HFF-Myc (cell line): ENCODE data around the gene TOX2.

Experiments used
- DNase-seq: peaks from one replicate; pipeline ENCODE4 v3.0.0-alpha.2; 2011; ENCODE audit warnings: low read depth; ENCODE audit errors: extremely low read depth
- H3K4me3 ChIP-seq: replicated peaks from 2 replicates; pipeline ENCODE4 v1.5.1; 2011; ENCODE audit warnings: low read depth, mild to moderate bottlenecking, control low read depth, low read length
- TF ChIP-seq, protein P1 (sequence below): IDR thresholded peaks from 2 replicates; pipeline ENCODE4 v1.5.1; 2012; ENCODE audit warnings: mild to moderate bottlenecking, low read depth, low read length, control low read depth; ENCODE audit errors: missing control alignments

TOX2 gene

GRCh38 chr20:44024820-44025580, 110.3 kb downstream of the TOX2 start:
- DNase-seq, result no peak

GRCh38 chr20:44025756-44026155, 111.1 kb downstream of the TOX2 start:
- DNase-seq, result no peak
- TF ChIP-seq, protein P1, sequence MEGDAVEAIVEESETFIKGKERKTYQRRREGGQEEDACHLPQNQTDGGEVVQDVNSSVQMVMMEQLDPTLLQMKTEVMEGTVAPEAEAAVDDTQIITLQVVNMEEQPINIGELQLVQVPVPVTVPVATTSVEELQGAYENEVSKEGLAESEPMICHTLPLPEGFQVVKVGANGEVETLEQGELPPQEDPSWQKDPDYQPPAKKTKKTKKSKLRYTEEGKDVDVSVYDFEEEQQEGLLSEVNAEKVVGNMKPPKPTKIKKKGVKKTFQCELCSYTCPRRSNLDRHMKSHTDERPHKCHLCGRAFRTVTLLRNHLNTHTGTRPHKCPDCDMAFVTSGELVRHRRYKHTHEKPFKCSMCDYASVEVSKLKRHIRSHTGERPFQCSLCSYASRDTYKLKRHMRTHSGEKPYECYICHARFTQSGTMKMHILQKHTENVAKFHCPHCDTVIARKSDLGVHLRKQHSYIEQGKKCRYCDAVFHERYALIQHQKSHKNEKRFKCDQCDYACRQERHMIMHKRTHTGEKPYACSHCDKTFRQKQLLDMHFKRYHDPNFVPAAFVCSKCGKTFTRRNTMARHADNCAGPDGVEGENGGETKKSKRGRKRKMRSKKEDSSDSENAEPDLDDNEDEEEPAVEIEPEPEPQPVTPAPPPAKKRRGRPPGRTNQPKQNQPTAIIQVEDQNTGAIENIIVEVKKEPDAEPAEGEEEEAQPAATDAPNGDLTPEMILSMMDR, result no peak
- no peak overlapping the region for H3K4me3 ChIP-seq

More at GRCh38 chr20:44024820-44025580, 110.3 kb downstream of the TOX2 start:
- TF ChIP-seq, protein P1, result no peak
- H3K4me3 ChIP-seq, result no peak overlapping the region

DNA sequence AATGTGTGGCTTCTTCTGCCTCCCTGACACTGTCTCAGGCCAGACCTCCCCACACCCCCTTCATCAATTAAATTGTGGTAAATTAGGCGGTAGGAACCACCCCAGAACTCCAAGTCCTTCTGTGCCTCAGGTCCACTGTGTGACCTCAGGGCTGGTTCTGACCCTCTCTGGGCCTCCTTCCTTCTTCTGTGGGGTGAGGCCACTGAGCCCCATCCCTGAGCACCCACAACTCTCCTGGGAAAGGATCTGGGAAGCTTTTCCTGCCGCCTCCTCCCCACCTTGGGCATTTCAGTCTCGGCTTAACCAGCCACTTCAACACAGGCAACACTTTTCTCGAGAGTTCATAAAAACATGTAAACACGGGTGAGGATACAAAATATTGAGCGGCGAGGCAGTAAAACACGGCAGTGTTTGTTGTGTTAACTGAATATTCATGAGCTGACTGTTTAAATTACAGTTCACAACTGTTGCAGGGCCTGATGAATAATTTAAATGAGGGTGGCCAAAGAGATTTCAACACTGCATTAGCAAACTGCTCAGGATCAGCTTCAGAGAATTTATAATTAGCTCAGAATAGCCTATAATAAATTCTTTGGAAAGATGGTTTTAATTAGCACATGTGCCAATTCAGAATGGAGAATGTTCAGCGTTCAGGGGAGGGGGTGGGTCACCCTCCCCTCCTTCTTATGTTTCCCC, 112.1 kb downstream of the TOX2 start:
- no peak for DNase-seq
- H3K4me3 ChIP-seq, result no peak overlapping the region
- TF ChIP-seq, protein P1, result no peak

DNA sequence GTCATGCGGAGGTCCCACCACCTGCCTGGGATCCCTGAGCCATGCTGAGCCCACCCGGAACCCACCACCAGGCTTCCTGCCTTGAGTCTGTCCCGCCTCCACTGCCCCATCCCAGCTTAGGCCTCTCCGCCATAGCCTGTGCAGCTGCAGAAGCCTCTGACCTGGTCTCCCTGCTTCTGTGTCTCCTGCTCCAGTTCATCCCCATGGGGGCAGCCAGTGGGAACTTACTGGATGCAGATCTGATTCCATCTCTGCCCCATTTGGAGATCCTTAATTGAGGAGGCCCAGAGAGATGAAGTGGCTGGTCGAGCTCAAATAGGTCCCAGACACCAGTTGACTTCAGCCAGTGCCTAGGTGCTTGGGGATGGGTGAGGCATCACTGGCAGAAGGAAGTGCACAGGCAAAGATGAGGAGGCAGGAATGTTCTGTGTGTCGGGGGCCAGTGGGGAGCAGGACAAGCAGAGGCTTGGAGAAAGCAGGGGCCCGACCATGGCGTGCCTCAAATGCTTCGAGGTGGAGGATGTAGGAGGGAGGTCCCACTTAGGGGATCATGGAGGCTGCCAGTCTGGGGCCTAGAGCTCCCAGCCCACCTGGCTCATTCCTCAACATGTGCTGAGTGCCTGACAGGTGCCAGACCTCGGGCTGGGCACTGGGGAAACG, 112.8 kb downstream of the TOX2 start:
- DNase-seq, result no peak
- H3K4me3 ChIP-seq, result no peak overlapping the region
- TF ChIP-seq, protein P1, result no peak

GRCh38 chr20:44028003-44028730, 113.5 kb downstream of the TOX2 start:
- no peak for DNase-seq
- no peak overlapping the region for H3K4me3 ChIP-seq
- TF ChIP-seq, protein P1, result no peak
